H1 (cell line): ENCODE data around the gene MAGI1. TPM values are rescaled to one million over a fixed set of nuclear protein-coding genes. Genes with fewer than 3 reads are reported as not detected.

ENCODE experiments used
- CTCF ChIA-PET: fragments of 300-600 bp; sonication (Branson Sonifier 250); formaldehyde crosslinking; loops from one replicate; lab custom pipeline; 2021; ENCODE audit not compliant: partially characterized antibody; lab: Charles Lee
- POLR2A ChIA-PET: fragments of 300-600 bp; sonication (Branson Sonifier 250); formaldehyde crosslinking; loops from one replicate; lab custom pipeline; 2021; ENCODE audit warnings: inconsistent platforms; ENCODE audit not compliant: partially characterized antibody; lab: Charles Lee
- DNase-seq, 2 experiments: peaks; one replicate each; pipeline versions ENCODE4 v3.0.0 to v3.0.0-alpha.2; 2010 to 2022; ENCODE audit warnings: low spot score in 2 of 2, low read depth in 1 of 2, mixed read lengths in 1 of 2
- FAIRE-seq: peaks from 2 replicates; lab custom pipeline; 2011; peaks lifted over from hg19 to GRCh38; lab: Jason Lieb, UNC
- H2AFZ ChIP-seq: 2 replicates; pipeline ENCODE4 v1.8.1; 2012; ENCODE audit warnings: low read length, inconsistent platforms
- H2AK5ac ChIP-seq: 2 replicates; pipeline ENCODE4 v1.6.1; 2013; ENCODE audit warnings: low read depth, low read length
- H2BK120ac ChIP-seq: replicated peaks from 2 replicates; pipeline ENCODE3; 2013; ENCODE audit warnings: low read depth, low read length, inconsistent platforms
- H2BK12ac ChIP-seq: 2 replicates; pipeline ENCODE4 v1.6.1; 2013; ENCODE audit warnings: low read depth, low read length
- H2BK15ac ChIP-seq: 2 replicates; pipeline ENCODE4 v1.6.1; 2013; ENCODE audit warnings: low read length
- H2BK20ac ChIP-seq: 2 replicates; pipeline ENCODE4 v1.6.1; 2013; ENCODE audit warnings: low read length
- H2BK5ac ChIP-seq: 2 replicates; pipeline ENCODE4 v1.6.1; 2013; ENCODE audit warnings: low read depth, low read length
- H3K14ac ChIP-seq: 2 replicates; pipeline ENCODE4 v1.6.1; 2013; ENCODE audit warnings: inconsistent platforms; ENCODE audit not compliant: insufficient read length
- H3K18ac ChIP-seq: 2 replicates; pipeline ENCODE4 v1.6.1; 2013; ENCODE audit warnings: low read length; ENCODE audit errors: extremely low read depth
- H3K23ac ChIP-seq: 2 replicates; pipeline ENCODE4 v1.6.1; 2013; ENCODE audit warnings: inconsistent platforms; ENCODE audit not compliant: insufficient read length
- H3K23me2 ChIP-seq: 2 replicates; pipeline ENCODE4 v1.6.1; 2013; ENCODE audit warnings: low read depth, low read length
- H3K27ac ChIP-seq: 2 replicates; pipeline ENCODE4 v1.6.1; 2011; ENCODE audit warnings: low read depth, low read length, inconsistent platforms
- H3K27me3 ChIP-seq, 4 experiments: replicated peaks in 1 of 4; 1 replicate in 1 of 4; 2 replicates in 3 of 4; pipeline versions ENCODE4 v1.6.1 to v1.8.1; 2011 to 2013; ENCODE audit warnings: low read length in 3 of 4, mild to moderate bottlenecking in 3 of 4, inconsistent platforms in 2 of 4, mixed read lengths in 2 of 4, moderate library complexity in 1 of 4; ENCODE audit not compliant: control insufficient read depth in 3 of 4, insufficient read depth in 3 of 4; ENCODE audit errors: extremely low read depth in 1 of 4
- H3K36me3 ChIP-seq, 4 experiments: 2 replicates each; pipeline versions ENCODE4 v1.6.1 to v1.8.1; 2011 to 2013; ENCODE audit warnings: mild to moderate bottlenecking in 4 of 4, low read length in 3 of 4, moderate library complexity in 2 of 4, control low read depth in 1 of 4, inconsistent platforms in 1 of 4; ENCODE audit not compliant: insufficient read depth in 4 of 4, control insufficient read depth in 2 of 4
- H3K4ac ChIP-seq: replicated peaks from 2 replicates; pipeline ENCODE3; 2013; ENCODE audit warnings: low read length, low read depth, mixed read lengths, inconsistent platforms; ENCODE audit not compliant: insufficient read length
- H3K4me1 ChIP-seq, 4 experiments: replicated peaks in 1 of 4; 1 replicate in 1 of 4; 2 replicates in 3 of 4; pipeline versions ENCODE4 v1.6.1 to v1.8.1; 2011 to 2013; ENCODE audit warnings: low read length in 3 of 4, inconsistent platforms in 2 of 4, mixed read lengths in 1 of 4; ENCODE audit not compliant: insufficient read depth in 4 of 4, control insufficient read depth in 3 of 4
- H3K4me2 ChIP-seq, 2 experiments: 2 replicates each; pipeline versions ENCODE4 v1.6.1 to v1.8.1; 2011 to 2013; ENCODE audit warnings: low read depth in 2 of 2, low read length in 2 of 2, control low read depth in 1 of 2, inconsistent platforms in 1 of 2, mild to moderate bottlenecking in 1 of 2; ENCODE audit not compliant: insufficient read depth in 1 of 2
- H3K4me3 ChIP-seq, 4 experiments: fragments of 200-600, 300-600 bp in 1 of 4; sonication (generic), shearing (Covaris generic), sonication (Bioruptor Twin) in 1 of 4; 2 replicates each; pipeline versions ENCODE4 v1.5.1 to v1.8.1; 2011 to 2016; ENCODE audit warnings: low read length in 4 of 4, low read depth in 3 of 4, control low read depth in 2 of 4, inconsistent platforms in 2 of 4, mild to moderate bottlenecking in 2 of 4, mixed read lengths in 1 of 4, moderate library complexity in 1 of 4; ENCODE audit not compliant: insufficient read depth in 2 of 4; ENCODE audit errors: extremely low read depth in 1 of 4
- H3K56ac ChIP-seq: replicated peaks from 2 replicates; pipeline ENCODE3; 2013; ENCODE audit warnings: low read depth, mild to moderate bottlenecking, mixed read lengths, low read length, inconsistent platforms; ENCODE audit not compliant: insufficient read length
- H3K79me1 ChIP-seq: 2 replicates; pipeline ENCODE4 v1.6.1; 2013; ENCODE audit warnings: low read depth, low read length, control low read depth
- H3K79me2 ChIP-seq, 2 experiments: 2 replicates each; pipeline versions ENCODE4 v1.6.1 to v1.8.1; 2012 to 2013; ENCODE audit warnings: low read length in 2 of 2, mild to moderate bottlenecking in 2 of 2, inconsistent platforms in 1 of 2; ENCODE audit not compliant: insufficient read depth in 2 of 2, control insufficient read depth in 1 of 2
- H3K9ac ChIP-seq, 4 experiments: replicated peaks in 1 of 4; 1 replicate in 1 of 4; 2 replicates in 3 of 4; pipeline versions ENCODE4 v1.6.1 to v1.8.1; 2011 to 2013; ENCODE audit warnings: low read depth in 3 of 4, low read length in 3 of 4, control low read depth in 2 of 4, mild to moderate bottlenecking in 2 of 4, moderate library complexity in 2 of 4, inconsistent platforms in 1 of 4; ENCODE audit errors: extremely low read depth in 1 of 4
- H3K9me3 ChIP-seq, 2 experiments: 2 replicates each; pipeline versions ENCODE4 v1.6.1 to v1.8.1; 2012 to 2013; ENCODE audit warnings: mild to moderate bottlenecking in 2 of 2, moderate library complexity in 2 of 2, control low read depth in 1 of 2, inconsistent platforms in 1 of 2, low read depth in 1 of 2, low read length in 1 of 2, mixed read lengths in 1 of 2; ENCODE audit not compliant: insufficient read depth in 2 of 2
- H4K20me1 ChIP-seq, 2 experiments: replicated peaks in 1 of 2; 2 replicates each; pipeline versions ENCODE3 to v1.8.1; 2011 to 2013; ENCODE audit warnings: inconsistent platforms in 2 of 2, low read length in 2 of 2, mild to moderate bottlenecking in 1 of 2; ENCODE audit not compliant: insufficient read depth in 2 of 2, control insufficient read depth in 1 of 2
- H4K5ac ChIP-seq: 2 replicates; pipeline ENCODE4 v1.6.1; 2013; ENCODE audit warnings: low read length, low read depth, mixed read lengths, inconsistent platforms; ENCODE audit not compliant: insufficient read length
- H4K8ac ChIP-seq: 2 replicates; pipeline ENCODE4 v1.8.0; 2013; ENCODE audit warnings: mild to moderate bottlenecking, moderate library complexity, low read length, inconsistent platforms; ENCODE audit not compliant: insufficient read depth; ENCODE audit errors: extremely low read depth
- H4K91ac ChIP-seq: replicated peaks from 2 replicates; pipeline ENCODE3; 2013; ENCODE audit warnings: low read length, mixed read lengths, inconsistent platforms; ENCODE audit not compliant: insufficient read length
- CBX5 ChIP-seq: fragments of 300-800, 300-1000 bp; sonication (generic); IDR thresholded peaks from 2 replicates; pipeline ENCODE4 v1.7.1; 2016; ENCODE audit warnings: antibody characterized with exemption, low read length, low read depth
- JUN ChIP-seq: IDR thresholded peaks from 2 replicates; pipeline ENCODE4 v1.6.1; 2011; ENCODE audit warnings: low read depth, mild to moderate bottlenecking, improper control_type of control experiment, low read length
- POU5F1 ChIP-seq: IDR thresholded peaks from 2 replicates; pipeline ENCODE4 v1.6.1; 2011; ENCODE audit warnings: low read depth, mild to moderate bottlenecking, low read length, moderate library complexity
- RFX5 ChIP-seq: IDR thresholded peaks from 2 replicates; pipeline ENCODE4 v1.6.1; 2011; ENCODE audit warnings: low read depth, low read length, improper control_type of control experiment, borderline replicate concordance
- RNF2 ChIP-seq: fragments of 200-900, 300-1000 bp; sonication (generic); IDR thresholded peaks from 2 replicates; pipeline ENCODE4 v1.7.1; 2016; ENCODE audit warnings: borderline replicate concordance, low read depth, mild to moderate bottlenecking, antibody characterized with exemption, low read length; ENCODE audit not compliant: poor library complexity, severe bottlenecking; ENCODE audit errors: missing control alignments
- RXRA ChIP-seq: IDR thresholded peaks from 2 replicates; pipeline ENCODE4 v1.6.1; 2011; ENCODE audit warnings: low read depth, mild to moderate bottlenecking, low read length, moderate library complexity; ENCODE audit not compliant: insufficient read depth
- SIX5 ChIP-seq: IDR thresholded peaks from 2 replicates; pipeline ENCODE4 v1.6.1; 2011; ENCODE audit warnings: mild to moderate bottlenecking, low read depth, low read length
- SP2 ChIP-seq: IDR thresholded peaks from 2 replicates; pipeline ENCODE4 v1.6.1; 2012; ENCODE audit warnings: mild to moderate bottlenecking, low read length, inconsistent platforms
- SRF ChIP-seq: IDR thresholded peaks from 2 replicates; pipeline ENCODE4 v1.6.1; 2011; ENCODE audit warnings: mild to moderate bottlenecking, low read depth, low read length, moderate library complexity
- TAF7 ChIP-seq: optimal IDR thresholded peaks from 2 replicates; pipeline ENCODE3; 2011; ENCODE audit warnings: low read depth, mild to moderate bottlenecking, inconsistent platforms, low read length, moderate library complexity, borderline replicate concordance
- USF2 ChIP-seq: IDR thresholded peaks from 2 replicates; pipeline ENCODE4 v1.6.1; 2011; ENCODE audit warnings: low read length, improper control_type of control experiment
- WGBS, 2 experiments: shearing (Covaris generic) in 1 of 2; methylation state at CpG; one replicate each; pipeline versions ENCODE4 v1.1.6 to v1.1.7; 2013 to 2015; ENCODE audit warnings: low lambda C conversion rate in 2 of 2, mixed read lengths in 2 of 2, inconsistent platforms in 1 of 2, low coverage in 1 of 2, missing lambda C conversion rate in 1 of 2; ENCODE audit not compliant: insufficient replicate concordance in 2 of 2, insufficient coverage in 1 of 2, insufficient read length in 1 of 2; ENCODE audit errors: extremely low coverage in 1 of 2, missing lambda C conversion rate in 1 of 2; 5-methylcytosine and 5-hydroxymethylcytosine counted together
- polyA plus RNA-seq, 7 experiments: library from polyadenylated mRNA; depleted of rRNA in 3 of 7; stranded (reverse) in 5 of 7; unstranded in 2 of 7; fragments of >200 nt in 5 of 7; fragments of 200-250 nt in 2 of 7; gene quantifications; 1 replicate in 5 of 7; 2 replicates in 1 of 7; 4 replicates in 1 of 7; pipeline versions ENCODE4 v1.2.1 to v1.2.3, GENCODE V29; 2011 to 2013; ENCODE audit warnings: missing spikeins in 2 of 7, mixed read lengths in 2 of 7
- total RNA-seq: library from RNA; stranded (reverse); fragmentation: NEBNext Ultra II Directional; extraction: Animal tissue kit (Norgen Biotek cat#: 25700); gene quantifications from 2 replicates; pipeline ENCODE4 v1.2.1, GENCODE V29; 2021

MAGI1 gene
- total and polyA plus RNA-seq, 2 of the 8 experiments (the other 6 are each of a cell fraction or from before 2014, with no cell fraction given), result 19.8 to 78.0 TPM

GRCh38 chr3:65851827-65852226, 186.9 kb downstream of the MAGI1 start:
- TF ChIP-seq SP2 (no peak), POU5F1 (no peak), SIX5 (no peak), TAF7 (no peak), RXRA (no peak), SRF (no peak), USF2 (no peak), RFX5 (no peak), JUN (no peak), RNF2 (no peak), CBX5 (no peak)
- TF ChIP-seq, all 59 proteins: peak for 0
- 90% methylated on average over 4 of the region's 4 CpGs; no CpG with 5 or more reads in 1 of the 2 experiments for WGBS, 2 experiments
- Histone ChIP-seq H3K56ac (no peak overlapping the region), H3K79me1 (peaks cover 2% of the 10 kb centered on the region; the same call in 1 of the 2 replicates), H4K8ac (no peak overlapping the region), H2BK12ac (no peak overlapping the region), H3K27ac (no peak overlapping the region), H2BK20ac (no peak overlapping the region), H3K36me3 (no peaks in the 10 kb centered on the region), H3K9ac (no peak overlapping the region), H4K91ac (no peak overlapping the region), H2AFZ (no peak overlapping the region), H3K18ac (no peak overlapping the region), H3K4me2 (no peak overlapping the region), H2AK5ac (no peak overlapping the region), H3K4me1 (peaks cover 0 to 3% (median 0%) of the 10 kb centered on the region in 4 experiments; a peak in 3 of 7 replicates), H3K23me2 (no peaks in the 10 kb centered on the region), H3K9me3 (no peaks in the 10 kb centered on the region), H3K27me3 (no peaks in the 10 kb centered on the region), H3K14ac (no peak overlapping the region), H3K4me3 (no peak overlapping the region), H3K4ac (no peak overlapping the region), H4K5ac (no peak overlapping the region), H2BK120ac (no peak overlapping the region), H2BK5ac (no peak overlapping the region), H4K20me1 (peaks cover 7 to 10% of the 10 kb centered on the region in 2 experiments), H3K23ac (no peak overlapping the region), H3K79me2 (peaks cover 3 to 32% of the 10 kb centered on the region in 2 experiments; a peak in 2 of 4 replicates), H2BK15ac (no peak overlapping the region)
- ChIA-PET CTCF (no interaction called here), POLR2A (no interaction called here)
- DNase-seq (no peak), FAIRE-seq (no peak)
